Keratinocyte (primary cell): Measurements from ENCODE around the gene ARHGAP20.

Source experiments
- CTCF ChIP-seq, 3 experiments: IDR thresholded peaks in 1 of 3; conservative IDR thresholded peaks in 1 of 3; optimal IDR thresholded peaks in 1 of 3; 2 replicates in 2 of 3; 3 replicates in 1 of 3; pipeline versions ENCODE3 to v1.5.1; 2011; ENCODE audit warnings: low read length in 3 of 3, mild to moderate bottlenecking in 3 of 3, moderate library complexity in 2 of 3, control low read depth in 1 of 3, inconsistent platforms in 1 of 3; ENCODE audit not compliant: insufficient read depth in 2 of 3; ENCODE audit errors: extremely low read depth in 1 of 3
- EZH2 ChIP-seq: IDR thresholded peaks from one replicate; pipeline ENCODE4 v1.6.1; 2012; ENCODE audit warnings: inconsistent platforms, mild to moderate bottlenecking, low read length, moderate library complexity

GRCh38 chr11:110728883-110729282 lies 16.6 kb upstream of the ARHGAP20 start:
- TF ChIP-seq CTCF (optimal IDR thresholded peaks at IDR 0.05 in 1 of 3, IDR thresholded peaks at IDR 0.05 in 1 of 3, conservative IDR thresholded peaks at IDR 0.05 in 1 of 3; ENCODE audit: extremely low read depth in 1 of 3, insufficient read depth in 2 of 3, low read length in 3 of 3) (no peak), EZH2 (no peak)
